OCI-LY7 (cell line): ENCODE measurements around the gene ANKS1A. TPM values are rescaled to one million over a fixed set of nuclear protein-coding genes. Genes with fewer than 3 reads are reported as not detected.

Experiments used
- BruUV-seq: library from RNA; stranded (reverse); fragments of 400-500 nt; replicated peaks from 2 replicates; lab custom pipeline; 2021; lab: Mats Ljungman, UMichigan
- CTCF ChIA-PET: fragments of 300-600 bp; sonication (Branson Sonifier 250); formaldehyde crosslinking; loops from one replicate; lab custom pipeline; 2022; ENCODE audit warnings: antibody characterized with exemption; ENCODE audit not compliant: unreplicated experiment; lab: Charles Lee
- POLR2A ChIA-PET: fragments of 300-600 bp; sonication (Branson Sonifier 250); formaldehyde crosslinking; loops from one replicate; lab custom pipeline; 2022; ENCODE audit warnings: antibody characterized with exemption; lab: Charles Lee
- DNase-seq: peaks from one replicate; pipeline ENCODE4 v3.0.0-alpha.2; 2015; ENCODE audit warnings: low spot score
- H2AFZ ChIP-seq: fragments of 200-600 bp; sonication (generic), shearing (Covaris generic); 2 replicates; pipeline ENCODE4 v1.6.1; 2014; ENCODE audit warnings: mild to moderate bottlenecking, antibody characterized with exemption, low read length, moderate library complexity
- H3K27ac ChIP-seq: fragments of 200-600 bp; sonication (generic); 2 replicates; pipeline ENCODE4 v1.5.1; 2014; ENCODE audit warnings: mixed run types, low read depth, mild to moderate bottlenecking, moderate library complexity, low read length, inconsistent platforms; ENCODE audit not compliant: poor library complexity, severe bottlenecking
- H3K36me3 ChIP-seq: fragments of 200-600 bp; sonication (generic); 2 replicates; pipeline ENCODE4 v1.6.1; 2014; ENCODE audit warnings: mild to moderate bottlenecking, antibody characterized with exemption, low read length, moderate library complexity, mixed read lengths; ENCODE audit not compliant: insufficient read depth
- H3K4me1 ChIP-seq: fragments of 200-600 bp; sonication (generic); 2 replicates; pipeline ENCODE4 v1.5.1; 2014; ENCODE audit warnings: mild to moderate bottlenecking, low read length; ENCODE audit not compliant: insufficient read depth, poor library complexity, severe bottlenecking
- H3K4me2 ChIP-seq: fragments of 200-600 bp; sonication (generic); 2 replicates; pipeline ENCODE4 v1.6.1; 2014; ENCODE audit warnings: mild to moderate bottlenecking, low read length
- H3K4me3 ChIP-seq: fragments of 200-600 bp; sonication (generic); 2 replicates; pipeline ENCODE4 v1.5.1; 2014; ENCODE audit warnings: mild to moderate bottlenecking, low read depth, low read length; ENCODE audit not compliant: poor library complexity, severe bottlenecking
- H3K79me2 ChIP-seq: fragments of 200-600 bp; sonication (generic); 2 replicates; pipeline ENCODE4 v1.6.1; 2016; ENCODE audit warnings: low read depth, mild to moderate bottlenecking, low read length, moderate library complexity, mixed read lengths; ENCODE audit not compliant: insufficient read depth
- H3K9me2 ChIP-seq: fragments of 200-600 bp; sonication (generic); 2 replicates; pipeline ENCODE4 v1.6.1; 2016; ENCODE audit warnings: mild to moderate bottlenecking, low read length, mixed read lengths; ENCODE audit not compliant: insufficient read depth
- H3K9me3 ChIP-seq: fragments of 200-600 bp; sonication (generic); 2 replicates; pipeline ENCODE4 v1.6.1; 2014; ENCODE audit warnings: mild to moderate bottlenecking, mixed run types, low read length, mixed read lengths
- H4K20me1 ChIP-seq: fragments of 200-600 bp; sonication (generic); 2 replicates; pipeline ENCODE4 v1.6.1; 2014; ENCODE audit warnings: mild to moderate bottlenecking, antibody characterized with exemption, low read length, moderate library complexity, mixed read lengths; ENCODE audit not compliant: insufficient read depth
- CTCF ChIP-seq: fragments of 200-600 bp; sonication (generic); conservative IDR thresholded peaks from 2 replicates; pipeline ENCODE4 v1.5.1; 2014; ENCODE audit warnings: mild to moderate bottlenecking, antibody characterized with exemption, low read length, moderate library complexity, mixed read lengths
- EZH2phosphoT487 ChIP-seq: fragments of 200-600 bp; sonication (generic); IDR thresholded peaks from 2 replicates; pipeline ENCODE4 v1.6.1; 2018; ENCODE audit warnings: low read depth, borderline replicate concordance, mild to moderate bottlenecking, mixed run types, antibody characterized with exemption, low read length, moderate library complexity, mixed read lengths
- intact Hi-C: fragments of 100-400 bp; cut with micrococcal nuclease; formaldehyde crosslinking; loops from one replicate; pipeline ENCODE4 v1.10.0; 2022; ENCODE audit not compliant: unreplicated experiment
- total RNA-seq, 2 experiments: library from RNA; depleted of rRNA in 1 of 2; stranded (reverse); fragments of >200 nt in 1 of 2; shearing (Covaris generic) in 1 of 2; gene quantifications; 2 replicates each; pipeline ENCODE4 v1.2.3, GENCODE V29; 2014 to 2022

The ANKS1A gene
- total RNA-seq, 2 experiments from 2014 or later: 7.8 to 13.8 TPM

GRCh38 chr6:35089935-35090505 is 201.0 kb downstream of the ANKS1A start:
- intact Hi-C loops: no loop called here
- Histone ChIP-seq H3K9me3 (no peaks in the 10 kb centered on the region), H3K4me2 (no peak overlapping the region), H3K79me2 (no peaks in the 10 kb centered on the region), H3K4me3 (no peak overlapping the region), H3K27ac (no peak overlapping the region), H2AFZ (no peak overlapping the region), H3K4me1 (no peaks in the 10 kb centered on the region), H3K9me2 (no peaks in the 10 kb centered on the region), H3K36me3 (no peaks in the 10 kb centered on the region), H4K20me1 (no peaks in the 10 kb centered on the region)
- CTCF ChIA-PET: no interaction called here
- TF ChIP-seq EZH2phosphoT487: no peak
- TF ChIP-seq CTCF: no peak
- BruUV-seq: no TSS peak
- POLR2A ChIA-PET: no interaction called here
- DNase-seq: no peak

GRCh38 chr6:35090734-35091133 is 201.7 kb downstream of the ANKS1A start:
- intact Hi-C loops: no loop called here
- Histone ChIP-seq H2AFZ (no peak overlapping the region), H4K20me1 (no peaks in the 10 kb centered on the region), H3K9me3 (no peaks in the 10 kb centered on the region), H3K9me2 (no peaks in the 10 kb centered on the region), H3K27ac (no peak overlapping the region), H3K4me1 (no peaks in the 10 kb centered on the region), H3K36me3 (no peaks in the 10 kb centered on the region), H3K4me3 (no peak overlapping the region), H3K79me2 (no peaks in the 10 kb centered on the region), H3K4me2 (no peak overlapping the region)
- DNase-seq: no peak
- TF ChIP-seq EZH2phosphoT487: no peak
- TF ChIP-seq CTCF: no peak
- BruUV-seq: no TSS peak
- ChIA-PET CTCF (no interaction called here), POLR2A (no interaction called here)

GRCh38 chr6:35091346-35092083 is 202.5 kb downstream of the ANKS1A start:
- H3K9me3 ChIP-seq: no peaks in the 10 kb centered on the region
- POLR2A ChIA-PET: interaction anchor here (0.6 kb wide), 1 partner anchor 223 kb away, joined by 5 read pairs; no protein-coding TSS in a partner anchor
- TF ChIP-seq EZH2phosphoT487: no peak
- no peak for TF ChIP-seq CTCF

More at GRCh38 chr6:35091346-35092083, 202.5 kb downstream of the ANKS1A start:
- Histone ChIP-seq H3K79me2 (no peaks in the 10 kb centered on the region), H4K20me1 (no peaks in the 10 kb centered on the region), H3K4me3 (no peak overlapping the region), H3K9me2 (no peaks in the 10 kb centered on the region), H3K27ac (no peak overlapping the region), H3K36me3 (no peaks in the 10 kb centered on the region), H3K4me2 (no peak overlapping the region), H2AFZ (no peak overlapping the region), H3K4me1 (no peaks in the 10 kb centered on the region)
- BruUV-seq: no TSS peak
- no peak for DNase-seq
- CTCF ChIA-PET: no interaction called here
- intact Hi-C loops: no loop called here
